ENCODE measurements around the gene OR7D2. TPM values are rescaled to one million over a fixed set of nuclear protein-coding genes. Genes with fewer than 3 reads are reported as not detected.
"Not testable (repeated sequence)": the region's sequence is repeated elsewhere in the genome, so short reads cannot be mapped to it uniquely, and the experiment has no call there.

Gene OR7D2
- 0.48 TPM for total RNA-seq (ENCODE audit: insufficient read depth, low replicate concordance)

DNA sequence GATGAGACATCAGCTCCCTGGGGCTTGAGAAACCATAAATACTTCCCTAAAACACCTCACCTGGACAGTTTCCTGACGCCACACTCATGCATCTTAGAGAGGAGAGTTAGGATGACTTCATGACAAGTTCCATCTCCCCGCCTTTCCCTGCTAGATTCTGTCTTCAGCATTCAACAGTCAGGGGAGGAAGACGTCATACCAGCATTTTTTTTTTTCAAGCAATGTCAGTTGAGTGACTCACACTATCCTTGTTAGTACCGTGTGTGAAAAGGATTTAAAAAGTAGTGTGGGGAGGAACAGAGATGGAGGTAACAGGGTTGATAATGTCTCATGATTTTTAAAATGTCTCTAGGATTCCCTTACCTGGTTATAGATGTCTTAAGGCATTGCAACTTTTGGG is at the start of gene OR7D2:
OR7D2 (plus strand) TSS at position 79 of the 400 bp plus-strand sequence. CDS start 6,803 bp downstream, outside the sequence.
- DNase-seq (ENCODE audit: low spot score), result no peak

- DNase-seq (ENCODE audit: low spot score), result no peak
These were observed 47.8 kb upstream of the OR7D2 start for GRCh38 chr19:9130965-9131364.

DNA sequence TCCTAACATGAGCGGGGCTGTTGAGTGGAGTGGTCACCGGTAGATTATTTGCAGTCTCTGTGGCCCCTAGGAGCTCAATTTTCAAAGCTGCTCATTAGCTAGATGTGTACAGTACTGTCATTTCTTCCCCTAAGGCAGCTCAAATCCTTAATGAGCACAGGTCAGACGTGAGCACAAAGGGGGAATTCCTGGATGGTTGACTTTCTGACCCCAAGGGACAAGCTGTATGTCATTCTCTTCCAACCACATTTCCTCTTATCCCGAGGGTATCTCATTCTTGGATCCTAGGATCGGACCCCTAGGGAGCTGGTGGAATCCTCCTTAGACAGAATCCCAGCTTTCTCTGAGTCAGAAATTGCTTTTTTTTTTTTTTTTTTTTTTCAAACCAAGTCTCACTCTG is 46.4 kb upstream of the OR7D2 start:
- DNase-seq (ENCODE audit: low spot score), result no peak

- no peak for DNase-seq (ENCODE audit: low spot score)
These were observed 39.1 kb upstream of the OR7D2 start for GRCh38 chr19:9139609-9140158.

GRCh38 chr19:9140159-9140874 is 38.5 kb upstream of the OR7D2 start, which contains the start of gene ZNF317:
Gene ZNF317 (plus strand): TSS chr19:9140397. CDS start chr19:9156017, 15,620 bp downstream.
- DNase-seq (ENCODE audit: low spot score), result peak; percentile 98

DNA sequence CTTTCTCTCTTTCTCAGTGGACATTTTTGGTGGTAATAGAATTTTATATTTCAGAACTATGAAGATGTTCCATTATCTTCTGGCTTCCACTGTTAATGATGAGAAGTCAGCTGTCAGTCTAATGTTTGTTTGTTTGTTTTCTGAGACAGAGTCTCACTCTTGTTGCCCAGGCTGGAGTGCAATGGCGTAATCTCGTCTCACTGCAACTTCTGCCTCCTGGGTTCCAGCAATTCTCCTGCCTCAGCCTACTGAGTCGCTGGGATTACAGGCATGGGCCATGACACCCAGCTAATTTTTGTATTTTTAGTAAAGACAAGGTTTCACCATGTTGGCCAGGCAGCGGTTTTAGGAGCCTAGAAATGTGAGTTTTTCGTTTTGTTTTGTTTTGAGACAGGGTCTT is 33.9 kb upstream of the OR7D2 start:
- no peak for DNase-seq (ENCODE audit: low spot score)

- DNase-seq (ENCODE audit: low spot score), result no peak
These were observed 31.9 kb upstream of the OR7D2 start for GRCh38 chr19:9146882-9147281.

DNA sequence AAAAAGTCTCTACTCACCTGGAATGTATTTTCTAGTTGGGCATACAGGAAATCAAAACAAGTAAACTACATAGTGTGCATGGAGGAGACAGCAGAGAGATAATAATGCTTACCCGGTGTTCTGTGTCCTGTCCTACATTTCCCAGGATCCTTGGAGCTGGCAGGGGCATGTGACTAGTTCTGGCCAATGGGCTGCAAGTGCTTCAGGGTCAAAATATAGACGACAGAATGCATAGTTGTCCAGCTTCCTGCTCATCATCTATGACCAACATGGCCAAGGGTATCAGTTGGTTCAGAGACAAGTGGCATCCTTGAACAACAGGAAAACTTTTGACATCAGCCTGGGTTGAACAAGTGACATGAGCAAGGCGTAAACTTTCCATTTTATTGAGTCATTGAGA is 30.1 kb upstream of the OR7D2 start:
- DNase-seq (ENCODE audit: low spot score), result no peak

DNA sequence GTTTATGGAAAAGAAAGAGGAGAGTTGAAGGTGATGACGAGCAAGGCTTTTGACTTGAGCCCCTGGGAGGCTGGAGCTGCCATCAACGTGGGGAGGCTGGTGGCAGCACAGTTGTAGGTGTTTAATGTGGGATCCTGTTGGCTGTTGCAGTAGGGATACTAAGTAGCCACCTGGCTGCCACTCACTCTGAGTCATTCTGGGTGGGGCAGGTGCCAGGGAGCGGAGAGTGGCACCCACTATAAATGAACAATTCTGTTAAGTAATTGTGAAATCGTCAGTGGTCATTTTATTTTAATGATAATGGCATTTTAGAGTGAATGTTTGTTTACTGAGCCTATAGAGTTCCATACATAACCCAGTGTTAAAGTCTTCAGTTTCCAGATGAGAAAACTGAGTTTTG is 28.8 kb upstream of the OR7D2 start:
- DNase-seq (ENCODE audit: low spot score), result no peak

DNA sequence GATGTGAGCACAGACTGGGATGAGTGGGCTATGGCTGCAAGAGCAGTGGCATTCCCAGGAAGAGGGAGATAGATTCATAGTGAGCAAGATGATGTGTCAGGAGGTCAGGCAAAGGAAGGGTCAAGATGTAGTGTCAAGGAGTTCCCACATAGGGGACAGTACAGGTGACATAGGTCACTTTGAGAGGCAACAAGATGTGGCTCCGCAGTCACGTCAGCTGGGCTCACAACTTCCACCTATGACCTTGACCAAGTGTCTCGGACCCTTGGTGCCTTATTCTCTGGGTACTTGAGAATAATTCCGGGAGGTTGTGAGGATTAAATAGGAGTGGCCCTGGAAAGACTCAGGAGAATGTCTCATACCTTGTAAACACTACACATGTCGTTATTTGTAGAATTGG is 28.1 kb upstream of the OR7D2 start:
- no peak for DNase-seq (ENCODE audit: low spot score)

DNA sequence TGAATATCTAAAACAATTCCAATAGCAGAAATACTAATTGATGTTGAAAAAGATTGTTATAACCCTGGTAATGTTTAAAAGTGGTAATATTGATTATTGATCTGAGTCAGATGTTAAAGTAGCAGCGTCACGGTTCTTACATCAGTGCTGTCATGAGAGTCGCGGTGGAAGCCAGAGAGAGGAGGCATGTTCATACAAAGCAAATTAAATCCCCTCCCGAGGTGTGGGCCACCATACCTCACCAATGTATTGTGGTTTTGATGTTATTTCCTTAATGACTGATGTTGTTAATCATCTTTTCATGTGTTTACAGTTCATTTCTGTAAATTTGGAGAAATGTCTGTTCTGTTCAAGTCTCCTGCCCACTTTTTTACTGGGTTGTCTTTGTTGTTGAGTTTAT is 27.4 kb upstream of the OR7D2 start:
- no peak for DNase-seq (ENCODE audit: low spot score)

GRCh38 chr19:9155591-9155990 is 23.2 kb upstream of the OR7D2 start:
- no peak for DNase-seq (ENCODE audit: low spot score)

DNA sequence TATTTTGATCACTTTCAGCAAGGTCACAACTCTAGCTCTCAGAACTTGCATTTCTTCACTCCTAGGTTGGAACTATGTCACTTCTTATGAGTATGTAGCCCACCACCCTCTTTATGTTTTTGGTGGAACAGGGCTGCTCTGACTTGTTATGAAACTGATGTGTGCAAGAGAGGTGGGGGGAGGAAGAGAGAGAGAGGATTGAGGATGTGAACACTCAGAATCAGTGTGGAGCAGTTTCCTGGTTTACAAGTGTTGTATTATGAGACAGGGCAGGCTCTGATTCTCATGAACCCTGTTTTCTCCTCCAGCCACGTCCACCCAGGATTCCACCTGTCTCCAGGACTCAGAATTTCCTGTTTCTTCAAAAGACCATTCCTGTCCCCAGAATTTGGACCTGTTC is 22.5 kb upstream of the OR7D2 start:
- no peak for DNase-seq (ENCODE audit: low spot score)

DNA sequence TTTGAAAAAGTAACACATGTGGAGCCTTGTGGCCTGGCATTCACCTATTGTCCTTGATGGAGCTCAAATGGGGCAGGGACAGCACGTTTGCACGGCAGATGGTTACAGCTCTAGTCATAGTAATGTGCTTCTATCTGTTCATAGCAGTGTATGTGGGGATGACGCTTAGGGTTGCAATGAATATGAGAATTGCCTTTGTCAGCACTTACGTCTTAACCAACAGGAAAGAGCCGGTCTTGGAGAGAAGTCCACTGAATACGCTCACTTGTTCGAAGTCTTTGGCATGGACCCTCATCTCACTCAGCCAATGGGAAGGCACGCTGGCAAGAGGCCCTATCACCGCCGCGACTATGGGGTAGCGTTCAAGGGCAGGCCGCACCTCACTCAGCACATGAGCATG is 18.9 kb upstream of the OR7D2 start:
- no peak for DNase-seq (ENCODE audit: low spot score)

DNA sequence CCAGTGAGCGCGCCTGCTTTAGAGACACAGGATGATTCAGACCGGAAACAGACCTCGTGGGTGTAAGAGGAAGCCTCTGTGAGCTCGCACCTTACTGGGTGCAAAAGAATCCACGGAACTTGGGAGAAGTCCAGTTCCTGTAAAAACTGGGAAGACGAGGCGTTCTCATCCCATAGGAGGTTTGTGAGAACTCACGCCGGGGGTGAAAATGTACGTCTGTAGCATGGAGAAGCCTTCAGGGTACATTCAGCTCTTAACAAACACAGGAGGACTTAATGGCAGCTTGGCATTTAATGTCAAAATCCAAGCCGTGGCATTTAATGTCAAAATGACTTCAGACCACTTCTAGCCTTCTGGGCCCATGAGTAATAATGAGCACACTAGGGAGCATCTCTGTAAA is 17.4 kb upstream of the OR7D2 start:
- DNase-seq (ENCODE audit: low spot score), result no peak

GRCh38 chr19:9165261-9165660 is 13.5 kb upstream of the OR7D2 start:
- DNase-seq (ENCODE audit: low spot score), result no peak

DNA sequence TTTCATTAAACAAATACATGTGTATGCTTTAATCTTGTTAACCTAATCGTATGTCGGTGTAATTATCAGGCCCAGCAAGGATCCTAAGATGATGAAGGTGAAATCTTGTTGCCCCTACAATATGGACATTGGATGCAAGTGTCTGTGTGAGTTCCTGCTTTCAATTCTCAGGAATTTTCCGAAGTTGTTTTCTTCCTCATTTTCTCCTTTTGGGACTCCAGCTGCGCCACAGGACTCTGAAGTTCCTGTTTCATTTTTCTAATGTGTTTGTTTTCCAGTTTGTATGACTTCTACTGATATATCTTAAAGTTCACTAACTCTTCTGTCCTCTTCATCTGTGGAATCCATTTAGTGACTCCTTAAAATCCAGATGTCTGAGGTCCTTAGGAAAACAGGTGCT is 11.9 kb upstream of the OR7D2 start:
- no peak for DNase-seq (ENCODE audit: low spot score)

DNA sequence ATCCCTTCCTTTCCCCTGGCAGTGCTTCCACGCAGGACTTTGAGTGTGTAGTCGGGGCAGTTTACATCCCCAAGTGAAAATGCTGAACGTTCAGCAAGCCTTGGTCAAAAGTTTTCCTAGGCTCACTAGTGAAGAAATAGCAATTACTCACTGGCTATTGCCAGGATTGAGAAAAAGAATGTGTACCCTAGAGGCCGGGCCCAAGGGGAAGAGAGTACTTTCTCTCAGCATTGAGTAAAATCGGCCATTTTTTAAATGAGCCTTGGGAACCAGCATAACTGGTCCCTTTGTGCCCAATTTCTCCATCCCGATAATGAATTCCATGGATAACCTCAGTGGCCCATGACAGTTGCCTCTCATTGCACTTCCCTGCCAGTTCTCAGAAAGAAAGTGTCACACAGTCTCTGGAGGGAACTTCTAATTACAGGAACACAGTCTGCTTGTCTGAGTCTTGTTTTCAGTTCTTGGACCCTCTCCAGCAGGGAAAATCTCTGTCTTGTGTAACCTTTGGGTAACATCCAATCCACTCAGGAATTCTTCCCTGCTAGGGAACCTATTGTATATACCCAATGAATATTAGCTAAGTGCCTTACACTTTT is 7.3 kb upstream of the OR7D2 start:
- DNase-seq (ENCODE audit: low spot score), result no peak

GRCh38 chr19:9175326-9175725 is 3.5 kb upstream of the OR7D2 start:
- DNase-seq (ENCODE audit: low spot score), result no peak

DNA sequence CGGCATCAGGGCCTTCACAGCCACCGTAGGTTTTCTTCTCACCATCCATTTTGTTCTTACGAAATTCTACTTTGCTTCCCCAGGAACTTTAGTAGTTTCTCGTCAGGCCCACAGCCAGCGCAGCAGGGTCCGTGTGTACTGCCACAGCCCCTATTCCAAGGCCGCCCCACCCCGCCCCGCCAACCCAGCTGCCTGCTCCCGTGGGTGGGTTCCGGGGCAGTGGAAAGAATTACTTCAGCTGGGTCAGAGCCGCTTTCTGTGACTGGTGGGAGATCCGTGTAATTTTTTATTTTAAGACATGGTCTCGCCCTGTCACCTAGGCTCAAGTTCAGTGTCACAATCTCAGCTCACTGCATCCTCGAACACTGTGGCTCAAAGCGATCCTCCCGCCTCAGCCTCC is 4.2 kb downstream of the OR7D2 start:
- no peak for DNase-seq (ENCODE audit: low spot score)

DNA sequence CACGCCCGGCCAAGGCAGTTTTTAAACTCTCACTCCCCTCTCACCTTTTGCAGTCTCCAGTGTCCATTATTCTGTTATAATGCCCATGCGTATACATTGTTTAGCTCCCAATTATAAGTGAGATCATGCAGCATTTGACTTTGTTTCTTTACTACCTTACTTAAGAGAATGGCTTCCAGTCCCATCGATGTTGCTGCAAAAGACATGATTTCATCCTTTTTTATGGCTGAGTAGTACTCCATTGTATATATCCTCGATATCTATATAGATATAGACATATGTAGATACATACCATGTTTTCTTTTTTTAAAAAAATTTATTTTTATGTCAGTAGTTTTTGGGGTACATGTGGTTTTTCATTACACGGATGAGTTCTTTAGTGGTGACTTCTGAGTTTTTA is 8.4 kb downstream of the OR7D2 start:
- DNase-seq (ENCODE audit: low spot score), result no peak

- DNase-seq (ENCODE audit: low spot score), result no peak
These were observed 10.8 kb downstream of the OR7D2 start for GRCh38 chr19:9189535-9189934.

DNA sequence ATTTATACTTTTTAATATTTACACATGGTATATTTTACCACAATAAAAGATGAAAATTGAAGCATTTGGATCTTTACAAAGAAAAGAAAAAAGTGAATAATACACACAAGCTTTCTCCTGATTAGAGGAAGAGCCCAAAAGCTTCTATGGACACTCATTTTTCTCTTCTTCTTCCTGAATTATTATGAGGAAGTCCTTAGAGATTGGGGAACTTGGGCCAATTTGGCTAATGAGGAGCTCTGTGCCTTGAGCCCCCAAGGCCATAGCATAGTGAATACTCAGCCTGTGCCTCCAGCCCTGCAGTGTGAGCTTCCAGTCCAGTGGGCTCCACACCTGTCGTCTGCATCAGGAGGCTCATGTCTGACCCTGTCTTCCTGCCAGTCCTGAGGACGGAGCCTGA is 19.3 kb downstream of the OR7D2 start:
- DNase-seq (ENCODE audit: low spot score), result not testable (repeated sequence)
